ENCODE data around the gene ST6GALNAC2. TPM values are rescaled to one million over a fixed set of nuclear protein-coding genes. Genes with fewer than 3 reads are reported as not detected.

ST6GALNAC2 gene
- total RNA-seq, 4 donors from 2014 or later: 58.5 to 128 (median 69.1) TPM

- H3K27me3 ChIP-seq: no peaks in the 10 kb centered on the region
- no peak for DNase-seq (ENCODE audit: low spot score in 2 of 2)
- TF ChIP-seq CTCF (IDR thresholded peaks at IDR 0.05) (no peak), POLR2A (IDR thresholded peaks at IDR 0.05) (no peak), EP300 (IDR thresholded peaks at IDR 0.05) (no peak)
- H3K27ac ChIP-seq: peak overlapping the region in 3 of 4 donors; percentile 27 to 95 (median 78)
- 68 to 78% methylated on average over 7 of the region's 7 CpGs for WGBS, 2 donors
- no peaks in the 10 kb centered on the region for H3K9me3 ChIP-seq
- H3K36me3 ChIP-seq: peaks cover 0 to 43% (median 0%) of the 10 kb centered on the region in 3 donors
- no peak overlapping the region for H3K4me3 ChIP-seq
- peaks cover 0 to 90% (median 51%) of the 10 kb centered on the region in 4 donors for H3K4me1 ChIP-seq
Observed at GRCh38 chr17:76570457-76570856, 15.2 kb downstream of the ST6GALNAC2 start.

DNA sequence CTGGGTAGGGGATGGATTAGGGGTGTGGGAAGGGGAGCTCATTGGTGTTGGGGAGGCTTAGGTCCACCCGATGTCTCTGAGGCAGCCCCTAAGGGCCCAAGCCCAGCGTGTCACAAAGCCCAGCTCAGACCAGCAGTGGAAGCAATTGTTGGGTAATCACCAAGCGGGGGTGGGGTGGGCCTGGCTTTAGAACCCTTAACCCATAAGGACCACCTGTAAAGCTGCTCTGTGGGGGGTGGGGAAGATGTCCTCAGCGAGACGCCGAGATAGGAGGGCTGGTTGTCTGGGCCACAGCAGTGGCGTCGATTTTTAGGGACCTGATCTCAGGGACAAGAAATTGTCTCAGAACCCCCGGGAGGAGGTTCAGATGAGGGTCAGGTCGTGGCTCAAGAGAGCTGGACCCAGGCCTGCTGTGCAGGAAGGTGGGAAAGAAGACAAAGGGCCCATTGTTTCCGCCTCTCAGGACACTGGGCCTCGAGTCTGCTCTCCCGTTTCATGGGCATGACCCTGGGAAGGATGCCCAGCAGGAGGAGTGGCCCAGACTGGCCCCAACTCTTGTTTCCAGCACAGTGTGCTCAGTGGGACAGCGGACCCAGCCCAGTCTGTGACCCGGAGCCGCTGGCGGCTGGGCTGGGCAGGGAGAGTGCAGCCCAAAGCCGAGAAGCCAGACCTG is 15.9 kb downstream of the ST6GALNAC2 start:
- no peaks in the 10 kb centered on the region for H3K27me3 ChIP-seq
- no peak overlapping the region for H3K4me3 ChIP-seq
- WGBS, 2 donors: 26 to 27% methylated on average over 13 to 18 of the region's 18 CpGs
- no peaks in the 10 kb centered on the region for H3K9me3 ChIP-seq
- H3K27ac ChIP-seq: peak overlapping the region; percentile 38 to 95 (median 65)
- peaks cover 0 to 50% (median under 1%) of the 10 kb centered on the region in 3 donors for H3K36me3 ChIP-seq
- peak; percentile 43 to 67 for DNase-seq (ENCODE audit: low spot score in 2 of 2)
- H3K4me1 ChIP-seq: peaks cover 0 to 85% (median 46%) of the 10 kb centered on the region in 4 donors
- TF ChIP-seq CTCF (IDR thresholded peaks at IDR 0.05) (no peak), POLR2A (IDR thresholded peaks at IDR 0.05) (no peak), EP300 (IDR thresholded peaks at IDR 0.05) (peak in 1 of 2 donors; percentile 88)

GRCh38 chr17:76568811-76569221 is 16.8 kb downstream of the ST6GALNAC2 start:
- DNase-seq (ENCODE audit: low spot score in 2 of 2): no peak
- H3K27ac ChIP-seq: peak overlapping the region; percentile 10 to 95 (median 48)
- peaks cover 0 to 77% (median 42%) of the 10 kb centered on the region in 4 donors for H3K4me1 ChIP-seq
- TF ChIP-seq POLR2A (IDR thresholded peaks at IDR 0.05) (no peak), CTCF (IDR thresholded peaks at IDR 0.05) (no peak), EP300 (IDR thresholded peaks at IDR 0.05) (no peak)
- H3K4me3 ChIP-seq: no peak overlapping the region
- peaks cover 0 to 51% (median 4%) of the 10 kb centered on the region in 3 donors for H3K36me3 ChIP-seq
- H3K27me3 ChIP-seq: no peaks in the 10 kb centered on the region
- no peaks in the 10 kb centered on the region for H3K9me3 ChIP-seq
- WGBS, 2 donors: 35 to 37% methylated on average over 18 to 19 of the region's 19 CpGs

- H3K27me3 ChIP-seq: no peaks in the 10 kb centered on the region
- H3K9me3 ChIP-seq: no peaks in the 10 kb centered on the region
- peak in 1 of 2 donors; percentile 46 for TF ChIP-seq EP300 (IDR thresholded peaks at IDR 0.05)
- TF ChIP-seq POLR2A (IDR thresholded peaks at IDR 0.05): no peak
- DNase-seq (ENCODE audit: low spot score in 2 of 2): no peak
- H3K27ac ChIP-seq: peak overlapping the region; percentile 10 to 95 (median 46)
- H3K36me3 ChIP-seq: peaks cover 0 to 57% (median 4%) of the 10 kb centered on the region in 3 donors
- H3K4me3 ChIP-seq: no peak overlapping the region
- H3K4me1 ChIP-seq: peaks cover 0 to 68% (median 38%) of the 10 kb centered on the region in 4 donors
- 43 to 55% methylated on average over 13 to 14 of the region's 14 CpGs for WGBS, 2 donors
Observed at GRCh38 chr17:76567634-76568432, 17.8 kb downstream of the ST6GALNAC2 start.

DNA sequence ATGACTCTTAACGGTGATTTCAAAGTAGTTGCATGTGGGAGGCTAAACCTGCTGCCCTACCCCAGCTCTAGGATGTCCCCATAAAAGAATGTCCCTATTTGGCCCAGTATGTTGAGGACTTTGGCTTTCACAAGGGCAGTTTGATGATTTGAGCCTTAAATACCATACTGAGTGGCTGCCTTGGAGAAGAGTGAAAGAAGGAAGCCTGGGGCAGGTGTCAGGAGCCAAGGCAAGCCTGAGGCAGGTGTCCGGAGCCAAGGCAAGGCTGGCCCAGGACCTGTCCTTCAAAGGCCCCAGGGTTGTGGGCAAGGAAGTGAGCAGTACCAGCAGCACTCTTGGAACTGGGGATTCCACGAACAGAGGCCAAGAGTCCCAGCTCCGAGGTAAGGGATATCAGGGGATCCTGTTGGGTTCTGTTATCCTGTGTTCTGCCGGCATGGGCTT is 18.6 kb downstream of the ST6GALNAC2 start:
- TF ChIP-seq CTCF (IDR thresholded peaks at IDR 0.05) (no peak), POLR2A (IDR thresholded peaks at IDR 0.05) (no peak), EP300 (IDR thresholded peaks at IDR 0.05) (no peak)
- Histone ChIP-seq H3K27ac (peak overlapping the region in 3 of 4 donors; percentile 15 to 95 (median 78)), H3K4me1 (peaks cover 0 to 69% (median 36%) of the 10 kb centered on the region in 4 donors), H3K4me3 (no peak overlapping the region), H3K9me3 (no peaks in the 10 kb centered on the region), H3K27me3 (no peaks in the 10 kb centered on the region), H3K36me3 (peaks cover 0 to 53% (median 4%) of the 10 kb centered on the region in 3 donors)
- 58 to 70% methylated on average over 2 to 3 of the region's 5 CpGs for WGBS, 2 donors
- DNase-seq (ENCODE audit: low spot score in 2 of 2): no peak

All from tibial nerve (tissue), 4 donors.